ENCODE results near the gene KCNH4. TPM values are rescaled to one million over a fixed set of nuclear protein-coding genes. Genes with fewer than 3 reads are reported as not detected.

KCNH4 gene
- polyA plus RNA-seq, 1 donor (not counting 4 experiments of a cell fraction or from before 2014, with no cell fraction given) = not detected

DNA sequence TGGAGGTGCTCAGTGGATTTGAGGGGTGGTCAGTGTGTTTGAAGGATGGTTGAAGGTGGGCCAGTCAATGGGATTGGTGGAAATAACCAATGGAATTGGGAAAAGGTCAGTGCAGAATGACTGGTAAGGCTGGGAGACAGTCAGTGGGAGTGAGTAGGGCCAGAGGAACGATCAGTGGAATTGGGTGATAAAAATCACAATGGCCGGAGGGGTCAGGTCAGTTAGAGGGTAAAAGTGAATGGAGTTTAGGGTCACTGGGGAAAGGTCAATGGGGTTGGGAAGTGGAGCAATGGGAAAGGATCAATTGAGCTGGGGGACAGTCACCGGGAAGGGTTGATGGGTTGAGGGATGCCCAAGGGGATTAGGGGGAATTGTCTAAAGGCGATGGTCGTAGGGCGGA, 15.2 kb downstream of the KCNH4 start:
- no peak for TF ChIP-seq EZH2 (IDR thresholded peaks at IDR 0.05; ENCODE audit: low read length)
- TF ChIP-seq, protein P1, sequence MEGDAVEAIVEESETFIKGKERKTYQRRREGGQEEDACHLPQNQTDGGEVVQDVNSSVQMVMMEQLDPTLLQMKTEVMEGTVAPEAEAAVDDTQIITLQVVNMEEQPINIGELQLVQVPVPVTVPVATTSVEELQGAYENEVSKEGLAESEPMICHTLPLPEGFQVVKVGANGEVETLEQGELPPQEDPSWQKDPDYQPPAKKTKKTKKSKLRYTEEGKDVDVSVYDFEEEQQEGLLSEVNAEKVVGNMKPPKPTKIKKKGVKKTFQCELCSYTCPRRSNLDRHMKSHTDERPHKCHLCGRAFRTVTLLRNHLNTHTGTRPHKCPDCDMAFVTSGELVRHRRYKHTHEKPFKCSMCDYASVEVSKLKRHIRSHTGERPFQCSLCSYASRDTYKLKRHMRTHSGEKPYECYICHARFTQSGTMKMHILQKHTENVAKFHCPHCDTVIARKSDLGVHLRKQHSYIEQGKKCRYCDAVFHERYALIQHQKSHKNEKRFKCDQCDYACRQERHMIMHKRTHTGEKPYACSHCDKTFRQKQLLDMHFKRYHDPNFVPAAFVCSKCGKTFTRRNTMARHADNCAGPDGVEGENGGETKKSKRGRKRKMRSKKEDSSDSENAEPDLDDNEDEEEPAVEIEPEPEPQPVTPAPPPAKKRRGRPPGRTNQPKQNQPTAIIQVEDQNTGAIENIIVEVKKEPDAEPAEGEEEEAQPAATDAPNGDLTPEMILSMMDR (optimal IDR thresholded peaks at IDR 0.05 in 1 of 3, IDR thresholded peaks at IDR 0.05 in 1 of 3, conservative IDR thresholded peaks at IDR 0.05 in 1 of 3; ENCODE audit: extremely low read depth in 1 of 3, insufficient read depth in 2 of 3, low read length in 3 of 3) = no peak
- Histone ChIP-seq H3K27me3 (ENCODE audit: control insufficient read depth, extremely low read depth, insufficient read depth, low read length) (no peaks in the 10 kb centered on the region), H3K9me1 (ENCODE audit: control insufficient read depth, extremely low read depth, insufficient read depth, low read length) (no peaks in the 10 kb centered on the region), H3K4me3 (ENCODE audit: control insufficient read depth in 2 of 3, extremely low read depth in 1 of 3, insufficient read depth in 2 of 3, low read depth in 1 of 3, low read length in 3 of 3) (no peak overlapping the region), H2AFZ (ENCODE audit: control insufficient read depth, low read length) (no peak overlapping the region), H3K79me2 (ENCODE audit: control insufficient read depth, insufficient read depth, low read length) (no peaks in the 10 kb centered on the region), H4K20me1 (ENCODE audit: control insufficient read depth, extremely low read depth, insufficient read depth, low read length) (no peaks in the 10 kb centered on the region), H3K36me3 (ENCODE audit: control insufficient read depth in 2 of 2, extremely low read depth in 1 of 2, insufficient read depth in 2 of 2, low read length in 2 of 2) (no peaks in the 10 kb centered on the region), H3K27ac (ENCODE audit: control insufficient read depth, insufficient read depth, low read length) (no peak overlapping the region), H3K9ac (ENCODE audit: control insufficient read depth, extremely low read depth, insufficient read depth, low read length) (no peak overlapping the region), H3K4me2 (ENCODE audit: control insufficient read depth, extremely low read depth, insufficient read depth, low read depth, low read length) (no peak overlapping the region), H3K4me1 (ENCODE audit: control insufficient read depth, extremely low read depth, insufficient read depth, low read length) (peaks cover 3% of the 10 kb centered on the region), H3K9me3 (ENCODE audit: control insufficient read depth, low read depth, low read length) (no peaks in the 10 kb centered on the region)
- DNase-seq (ENCODE audit: low read depth, low spot score) = no peak
- FAIRE-seq = no peak
- dilution Hi-C loops (cut with MboI; ENCODE audit: extremely low pct_ligation_motif_present, low sequenced_read_pairs) = no loop called here

DNA sequence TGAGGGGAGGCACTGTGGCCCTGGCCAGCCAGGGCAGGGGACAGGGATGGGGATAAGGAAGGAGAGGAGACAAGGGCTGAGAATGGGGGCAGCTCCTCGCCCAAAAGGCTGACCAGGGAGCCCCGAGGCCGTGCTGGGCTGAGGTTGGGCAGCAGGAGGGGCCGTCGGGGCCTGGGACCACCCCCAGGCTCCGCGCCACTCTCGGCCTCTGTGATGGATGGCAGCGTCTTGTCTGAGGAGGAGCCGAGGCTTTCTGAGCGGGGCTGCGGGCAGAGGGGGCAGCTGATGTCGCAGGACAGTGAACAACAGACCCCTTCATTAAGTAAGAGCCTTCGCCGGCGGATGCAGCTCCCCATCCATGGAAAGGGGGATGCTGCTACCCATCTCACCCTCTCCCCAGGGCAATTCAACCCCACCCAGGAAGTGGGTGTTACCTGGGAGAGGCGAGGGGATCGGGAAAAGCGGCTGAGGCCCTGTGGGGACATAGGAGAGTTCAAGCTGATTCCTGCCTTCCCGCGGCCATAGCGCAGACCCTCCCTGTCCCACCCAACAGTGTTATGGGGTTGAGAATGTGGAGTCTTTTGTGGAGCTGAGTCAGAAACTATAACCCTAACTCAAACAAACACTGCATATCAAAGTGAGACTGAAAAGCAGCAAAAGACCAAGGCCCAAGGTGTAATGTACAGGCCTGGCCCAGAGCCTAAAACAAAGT, 17.1 kb downstream of the KCNH4 start:
- FAIRE-seq = no peak
- H3K9ac ChIP-seq (ENCODE audit: control insufficient read depth, extremely low read depth, insufficient read depth, low read length) = no peak overlapping the region

More for the DNA sequence above, 17.1 kb downstream of the KCNH4 start:
- peaks cover 3% of the 10 kb centered on the region for H3K4me1 ChIP-seq (ENCODE audit: control insufficient read depth, extremely low read depth, insufficient read depth, low read length)
- H3K9me1 ChIP-seq (ENCODE audit: control insufficient read depth, extremely low read depth, insufficient read depth, low read length) = no peaks in the 10 kb centered on the region
- no peak overlapping the region for H3K27ac ChIP-seq (ENCODE audit: control insufficient read depth, insufficient read depth, low read length)
- H3K36me3 ChIP-seq (ENCODE audit: control insufficient read depth in 2 of 2, extremely low read depth in 1 of 2, insufficient read depth in 2 of 2, low read length in 2 of 2) = no peaks in the 10 kb centered on the region
- H3K4me2 ChIP-seq (ENCODE audit: control insufficient read depth, extremely low read depth, insufficient read depth, low read depth, low read length) = no peak overlapping the region
- no peaks in the 10 kb centered on the region for H3K9me3 ChIP-seq (ENCODE audit: control insufficient read depth, low read depth, low read length)
- no peak overlapping the region for H3K4me3 ChIP-seq (ENCODE audit: control insufficient read depth in 2 of 3, extremely low read depth in 1 of 3, insufficient read depth in 2 of 3, low read depth in 1 of 3, low read length in 3 of 3)
- DNase-seq (ENCODE audit: low read depth, low spot score) = no peak
- dilution Hi-C loops (cut with MboI; ENCODE audit: extremely low pct_ligation_motif_present, low sequenced_read_pairs) = no loop called here
- H2AFZ ChIP-seq (ENCODE audit: control insufficient read depth, low read length) = no peak overlapping the region
- H3K27me3 ChIP-seq (ENCODE audit: control insufficient read depth, extremely low read depth, insufficient read depth, low read length) = no peaks in the 10 kb centered on the region
- no peaks in the 10 kb centered on the region for H3K79me2 ChIP-seq (ENCODE audit: control insufficient read depth, insufficient read depth, low read length)
- H4K20me1 ChIP-seq (ENCODE audit: control insufficient read depth, extremely low read depth, insufficient read depth, low read length) = no peaks in the 10 kb centered on the region
- TF ChIP-seq, protein P1 (optimal IDR thresholded peaks at IDR 0.05 in 1 of 3, IDR thresholded peaks at IDR 0.05 in 1 of 3, conservative IDR thresholded peaks at IDR 0.05 in 1 of 3; ENCODE audit: extremely low read depth in 1 of 3, insufficient read depth in 2 of 3, low read length in 3 of 3) = no peak
- TF ChIP-seq EZH2 (IDR thresholded peaks at IDR 0.05; ENCODE audit: low read length) = no peak
